G401 (cell line): Measurements from ENCODE around the gene ADGRL3. TPM values are rescaled to one million over a fixed set of nuclear protein-coding genes. Genes with fewer than 3 reads are reported as not detected.
A peak's percentile ranks its signal among the peaks of the same experiment; 100 is the strongest.

ENCODE experiments used
- DNase-seq: peaks from one replicate; pipeline ENCODE4 v3.0.0-alpha.2; 2015; ENCODE audit warnings: low spot score
- in situ Hi-C: cut with HindIII; loops from 2 replicates; pipeline ENCODE4 v1.10.0; 2016; ENCODE audit warnings: low sequenced_read_pairs, mixed read lengths
- total RNA-seq: library from RNA; depleted of rRNA; stranded (reverse); fragments of >200 nt; shearing (Covaris generic); gene quantifications from 2 replicates; pipeline ENCODE4 v1.2.3, GENCODE V29; 2014

ADGRL3 gene
- total RNA-seq, 1 experiment from 2014 or later: not detected

DNA sequence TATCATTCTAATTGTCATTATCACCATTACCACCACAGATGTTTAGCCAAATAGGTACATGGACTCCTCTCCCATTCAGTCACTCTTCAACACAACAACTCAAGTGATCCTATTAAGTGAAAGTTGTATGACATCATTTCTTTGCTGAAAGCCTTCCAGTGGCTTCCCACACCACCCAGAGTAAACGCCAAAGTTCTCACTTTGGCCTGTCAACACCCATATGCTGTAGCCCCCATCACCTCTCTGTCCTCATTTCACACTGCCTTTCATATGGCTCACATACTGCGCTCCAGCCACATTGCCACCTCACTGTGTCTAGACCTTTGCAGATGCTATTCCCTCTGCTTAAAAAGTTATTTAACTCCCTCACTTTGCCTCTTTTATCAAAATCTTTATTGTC, 682.3 kb downstream of the ADGRL3 start:
- in situ Hi-C loops: no loop called here

DNA sequence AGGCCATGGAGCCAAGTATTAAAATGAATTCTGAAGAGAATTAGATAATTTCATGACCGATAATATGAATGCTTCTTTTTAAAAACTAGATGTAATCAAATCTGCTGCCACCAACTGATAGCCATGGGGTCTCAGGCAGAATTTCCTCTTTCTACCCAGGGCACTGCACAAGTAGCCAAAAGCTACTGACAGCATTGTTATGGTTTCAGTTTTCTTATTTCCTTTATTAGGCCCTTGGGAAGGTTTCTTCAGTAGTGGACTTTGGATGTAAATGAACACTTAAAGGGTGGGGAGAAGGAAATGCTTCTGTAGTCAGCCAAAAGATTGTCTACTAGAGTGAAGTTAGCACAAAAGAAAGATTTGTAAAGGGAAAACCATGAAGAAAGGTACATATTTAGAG, 686.0 kb downstream of the ADGRL3 start:
- in situ Hi-C loops: no loop called here

More for the DNA sequence above, 682.3 kb downstream of the ADGRL3 start:
- no peak for DNase-seq

GRCh38 chr4:61889117-61889516, 689.0 kb downstream of the ADGRL3 start:
- in situ Hi-C loops: no loop called here

More for the DNA sequence above, 686.0 kb downstream of the ADGRL3 start:
- DNase-seq: no peak

GRCh38 chr4:61890321-61890720, 690.2 kb downstream of the ADGRL3 start:
- DNase-seq: no peak
- in situ Hi-C loops: no loop called here

More at GRCh38 chr4:61889117-61889516, 689.0 kb downstream of the ADGRL3 start:
- no peak for DNase-seq

- DNase-seq: no peak
- in situ Hi-C loops: no loop called here
Measured at GRCh38 chr4:61891953-61892352, 691.8 kb downstream of the ADGRL3 start.

DNA sequence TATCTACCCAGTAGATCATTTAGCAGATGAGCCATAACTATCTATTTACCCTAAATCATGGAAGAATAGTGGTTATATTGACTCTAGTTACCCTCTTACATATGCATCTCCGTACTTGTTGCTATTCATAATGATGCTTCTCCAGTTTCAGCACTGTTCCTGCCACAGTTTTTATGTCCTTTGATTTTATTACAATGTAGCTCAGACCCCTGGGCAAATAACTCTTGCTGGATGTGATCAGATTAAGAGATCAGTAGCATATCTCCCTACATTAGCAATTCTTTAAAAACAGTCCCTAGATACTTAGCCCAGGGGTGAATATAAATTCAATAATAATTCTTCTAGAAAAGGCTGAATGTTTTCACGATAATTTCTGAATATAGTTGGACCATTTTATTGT, 696.5 kb downstream of the ADGRL3 start:
- in situ Hi-C loops: no loop called here
- no peak for DNase-seq

GRCh38 chr4:61909031-61909430, 708.9 kb downstream of the ADGRL3 start:
- in situ Hi-C loops: no loop called here
- no peak for DNase-seq

GRCh38 chr4:61911313-61911756, 711.2 kb downstream of the ADGRL3 start:
- in situ Hi-C loops: no loop called here
- no peak for DNase-seq

GRCh38 chr4:61913619-61914018, 713.5 kb downstream of the ADGRL3 start:
- DNase-seq: no peak
- in situ Hi-C loops: no loop called here

DNA sequence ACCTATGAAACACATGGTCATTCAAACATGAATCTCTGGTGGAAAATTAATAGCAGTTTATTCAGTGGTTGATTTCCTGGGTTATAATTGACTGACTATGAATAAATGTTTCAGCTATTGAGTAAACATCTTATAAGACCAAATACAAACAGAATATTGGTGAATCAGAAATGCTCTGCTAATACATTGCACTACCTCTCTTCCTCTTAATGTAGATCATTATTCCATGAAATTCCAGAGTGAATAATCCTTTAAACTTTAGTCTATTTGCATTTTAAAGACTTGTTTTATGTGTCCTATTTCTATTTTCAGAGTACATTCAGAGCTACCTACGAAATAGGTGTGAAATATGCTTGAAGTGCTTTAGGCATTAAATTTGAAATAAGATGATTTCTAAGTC, 715.4 kb downstream of the ADGRL3 start:
- DNase-seq: no peak
- in situ Hi-C loops: no loop called here

DNA sequence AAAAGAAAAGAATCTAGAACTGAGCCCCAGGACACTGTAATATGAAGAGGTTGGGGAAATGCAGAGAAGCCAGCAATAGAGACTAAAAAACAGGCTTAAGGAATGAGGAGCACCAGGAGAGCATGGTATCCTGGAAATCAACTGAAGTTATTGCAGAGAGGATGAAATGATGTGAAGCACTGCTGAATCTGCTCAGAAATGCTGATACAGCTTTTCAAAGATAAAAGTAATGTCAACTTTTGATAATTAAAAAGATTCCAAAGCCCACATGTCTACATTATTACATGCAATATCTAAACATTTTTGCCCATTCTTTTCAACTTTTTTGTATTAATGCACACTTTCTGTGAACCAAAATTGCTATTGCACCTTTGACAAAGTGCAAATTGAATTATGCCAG, 718.4 kb downstream of the ADGRL3 start:
- no peak for DNase-seq
- in situ Hi-C loops: no loop called here

DNA sequence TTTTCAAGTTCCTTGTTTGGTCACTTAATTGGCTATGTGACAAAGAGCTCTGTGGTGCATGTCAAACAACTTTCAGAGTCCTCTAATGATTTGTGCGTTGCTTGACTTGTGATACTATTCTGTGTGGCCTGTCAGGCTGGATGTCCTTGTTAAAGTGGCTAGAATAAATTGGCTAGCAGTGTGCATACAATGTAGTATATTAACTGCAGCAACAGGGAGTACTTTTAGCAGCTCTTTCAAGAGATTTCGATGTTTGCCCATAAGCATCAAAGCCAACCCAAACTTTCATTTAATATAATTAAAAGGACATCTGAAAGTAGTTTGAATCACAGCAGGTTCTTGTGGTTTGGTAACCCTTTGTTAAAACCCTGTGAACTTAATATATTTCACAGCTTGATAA, 718.9 kb downstream of the ADGRL3 start:
- no peak for DNase-seq
- in situ Hi-C loops: no loop called here

- no peak for DNase-seq
- in situ Hi-C loops: no loop called here
Measured at GRCh38 chr4:61919561-61919960, 719.4 kb downstream of the ADGRL3 start.

GRCh38 chr4:61921920-61922319, 721.8 kb downstream of the ADGRL3 start:
- in situ Hi-C loops: no loop called here

DNA sequence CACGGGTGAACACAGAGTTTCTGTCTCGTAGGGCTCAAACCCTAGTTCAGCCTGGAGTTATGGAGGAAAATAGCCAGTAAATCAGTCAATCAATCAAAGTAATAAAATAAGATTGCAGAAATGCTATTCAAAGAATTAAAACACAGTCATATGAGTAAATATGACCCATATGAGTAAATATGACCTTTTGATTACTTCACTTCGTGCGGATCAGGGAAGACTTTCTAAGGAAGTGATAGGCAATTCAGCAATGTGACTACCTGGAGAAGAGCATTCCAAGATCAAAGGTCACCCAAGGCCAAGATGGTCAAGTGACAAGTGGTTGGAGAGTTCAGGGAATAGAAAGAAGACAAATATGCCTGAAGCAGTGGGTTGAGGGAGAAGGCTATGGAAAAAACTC, 722.6 kb downstream of the ADGRL3 start:
- no peak for DNase-seq
- in situ Hi-C loops: no loop called here

More at GRCh38 chr4:61921920-61922319, 721.8 kb downstream of the ADGRL3 start:
- no peak for DNase-seq

- in situ Hi-C loops: no loop called here
- DNase-seq: no peak
Measured at GRCh38 chr4:61923179-61923578, 723.1 kb downstream of the ADGRL3 start.

- DNase-seq: no peak
- in situ Hi-C loops: no loop called here
Measured at GRCh38 chr4:61924131-61924530, 724.0 kb downstream of the ADGRL3 start.

DNA sequence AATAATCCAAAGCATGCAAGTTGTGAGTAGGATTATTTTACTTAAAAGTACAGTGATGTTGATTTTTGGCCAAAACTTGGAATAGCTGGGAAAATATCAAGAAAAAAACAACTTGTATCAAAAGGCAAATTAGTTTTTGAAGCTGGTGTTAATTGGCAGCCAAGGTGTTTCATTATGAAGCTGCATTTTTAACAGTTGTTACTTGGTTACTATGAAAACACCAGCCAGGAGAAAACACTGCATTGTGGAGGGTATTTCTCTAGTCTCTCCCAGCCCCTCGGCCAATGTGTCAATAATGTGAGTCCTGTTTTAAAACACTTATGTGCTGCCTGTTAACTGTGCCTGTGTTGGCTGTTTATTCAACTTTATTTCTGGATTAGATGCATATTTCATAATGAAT, 733.4 kb downstream of the ADGRL3 start:
- in situ Hi-C loops: no loop called here
- peak; percentile 12 for DNase-seq

DNA sequence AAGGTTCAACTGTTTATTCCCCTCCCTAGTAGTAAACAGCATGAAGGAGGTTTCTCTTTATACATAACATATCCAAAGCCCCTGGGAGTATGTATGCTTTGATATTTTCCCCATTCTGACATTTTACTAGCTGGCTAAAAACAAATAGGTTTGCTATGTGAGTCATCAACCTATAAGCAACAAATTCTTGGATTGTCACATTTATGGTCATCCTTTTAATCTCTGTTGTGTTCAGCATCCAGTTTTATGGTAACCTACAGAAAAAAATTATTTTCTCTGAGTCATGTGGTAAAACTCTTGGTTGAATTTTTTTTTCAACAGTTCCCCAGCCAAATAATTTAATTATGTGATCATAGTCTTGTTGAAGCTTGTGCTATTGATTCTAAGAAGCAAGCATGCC, 734.1 kb downstream of the ADGRL3 start:
- in situ Hi-C loops: no loop called here

DNA sequence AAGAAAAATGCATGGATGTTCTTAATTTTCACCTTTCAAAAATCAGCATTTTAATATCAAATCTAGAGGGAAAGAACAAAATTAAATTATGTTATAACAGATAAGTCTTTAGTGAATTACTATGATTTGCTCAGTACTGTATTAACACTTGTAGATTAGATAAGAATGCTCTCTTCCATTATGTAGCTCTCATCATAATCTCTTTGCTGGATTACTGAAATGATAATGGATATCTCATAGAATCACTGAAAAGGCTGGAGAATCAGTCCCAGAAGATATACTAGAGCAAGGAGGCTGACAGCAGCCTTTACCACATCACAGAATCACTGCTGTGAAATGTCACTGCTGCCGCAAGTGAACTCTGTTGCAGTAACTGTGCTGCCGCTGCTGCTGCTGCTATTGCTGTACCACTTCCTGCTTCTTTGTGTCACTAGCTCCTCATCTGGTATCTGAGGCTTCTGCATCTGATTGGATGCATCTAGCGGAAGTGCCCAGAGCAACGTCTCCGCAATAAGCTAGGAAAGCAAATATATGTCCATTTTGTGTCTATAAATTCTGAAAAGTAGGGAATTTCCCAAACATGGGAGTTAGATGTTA, 738.2 kb downstream of the ADGRL3 start:
- DNase-seq: no peak
- in situ Hi-C loops: no loop called here

More for the DNA sequence above, 734.1 kb downstream of the ADGRL3 start:
- DNase-seq: no peak

DNA sequence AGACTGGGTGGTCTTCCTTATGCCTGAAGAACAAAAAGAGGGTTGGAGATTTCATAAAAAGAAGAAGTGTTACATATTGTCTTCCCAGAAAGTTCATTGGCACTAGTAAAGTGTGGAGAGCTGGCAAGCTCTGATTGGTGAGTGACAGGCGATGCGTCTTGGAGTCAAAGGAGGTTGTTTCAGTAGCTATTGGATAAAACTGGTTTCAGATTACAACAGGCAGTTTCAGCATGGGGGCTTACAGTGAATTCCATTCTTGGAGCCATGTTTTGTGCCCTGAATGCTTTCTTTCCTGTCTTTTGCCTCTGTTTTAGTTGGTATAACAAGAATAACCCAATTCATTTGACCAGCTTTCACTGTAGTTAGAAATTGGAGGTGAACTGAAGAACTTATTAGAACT, 750.5 kb downstream of the ADGRL3 start:
- in situ Hi-C loops: no loop called here
- no peak for DNase-seq
